IgD-negative memory B cell (primary cell): ENCODE measurements around the gene ZDHHC20. TPM values are rescaled to one million over a fixed set of nuclear protein-coding genes. Genes with fewer than 3 reads are reported as not detected.

Source experiments
- H3K27ac Mint-ChIP-seq, 3 donors: one replicate each; pipeline ENCODE4 v1.8.0; 2020 to 2022; ENCODE audit warnings: mild to moderate bottlenecking in 3 of 3, mixed read lengths in 3 of 3, moderate library complexity in 1 of 3
- H3K27me3 Mint-ChIP-seq: one replicate; pipeline ENCODE4 v1.8.0; 2021; ENCODE audit warnings: mixed read lengths
- H3K36me3 Mint-ChIP-seq: one replicate; pipeline ENCODE4 v1.8.0; 2020; ENCODE audit warnings: mild to moderate bottlenecking, mixed read lengths
- H3K4me1 Mint-ChIP-seq, 3 donors: one replicate each; pipeline ENCODE4 v1.8.0; 2020 to 2022; ENCODE audit warnings: mixed read lengths in 3 of 3, mild to moderate bottlenecking in 1 of 3
- H3K4me3 Mint-ChIP-seq, 4 donors: one replicate each; pipeline ENCODE4 v1.8.0; 2020 to 2022; ENCODE audit warnings: mild to moderate bottlenecking in 4 of 4, mixed read lengths in 4 of 4, moderate library complexity in 3 of 4
- H3K9me3 Mint-ChIP-seq, 3 donors: one replicate each; pipeline ENCODE4 v1.8.0; 2020 to 2021; ENCODE audit warnings: mixed read lengths in 3 of 3, mild to moderate bottlenecking in 1 of 3
- polyA plus RNA-seq: library from polyadenylated mRNA; unstranded; fragments of 300-500 nt; fragmentation: Illumina TruSeq; gene quantifications from one replicate; pipeline ENCODE4 v1.2.3, GENCODE V29; 2021

Gene ZDHHC20
- polyA plus RNA-seq, 1 donor from 2014 or later, result 24.3 TPM

GRCh38 chr13:21361706-21362105, 97.4 kb downstream of the ZDHHC20 start:
- no peaks in the 10 kb centered on the region for H3K4me1 Mint-ChIP-seq
- no peaks in the 10 kb centered on the region for H3K9me3 Mint-ChIP-seq
- H3K4me3 Mint-ChIP-seq, result no peak overlapping the region
- H3K27me3 Mint-ChIP-seq, result no peaks in the 10 kb centered on the region
- H3K36me3 Mint-ChIP-seq, result no peaks in the 10 kb centered on the region
- no peak overlapping the region for H3K27ac Mint-ChIP-seq

GRCh38 chr13:21361123-21361522, 98.0 kb downstream of the ZDHHC20 start:
- H3K36me3 Mint-ChIP-seq, result no peaks in the 10 kb centered on the region
- H3K27ac Mint-ChIP-seq, result no peak overlapping the region
- H3K4me3 Mint-ChIP-seq, result no peak overlapping the region
- H3K4me1 Mint-ChIP-seq, result no peaks in the 10 kb centered on the region
- no peaks in the 10 kb centered on the region for H3K27me3 Mint-ChIP-seq
- no peaks in the 10 kb centered on the region for H3K9me3 Mint-ChIP-seq

DNA sequence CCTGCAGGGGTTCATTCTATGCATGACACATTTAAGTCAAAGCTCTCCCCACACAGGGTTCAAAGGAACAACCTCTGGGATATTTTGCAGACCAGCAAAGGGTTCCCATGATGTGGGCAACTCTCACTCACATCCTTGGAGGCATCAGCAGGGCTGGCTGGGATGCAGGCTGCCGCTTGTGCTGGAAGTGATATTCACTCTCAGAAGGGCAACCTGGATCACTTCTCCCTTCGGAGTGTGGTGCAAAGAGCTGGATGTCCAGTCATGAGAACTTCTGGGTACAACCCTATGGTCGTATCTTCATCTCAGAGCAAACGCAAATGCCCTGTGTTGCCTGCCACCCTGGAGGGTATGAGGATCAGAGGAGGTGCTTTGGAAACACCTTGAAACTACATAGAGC, 98.6 kb downstream of the ZDHHC20 start:
- no peak overlapping the region for H3K27ac Mint-ChIP-seq
- H3K36me3 Mint-ChIP-seq, result no peaks in the 10 kb centered on the region
- no peaks in the 10 kb centered on the region for H3K27me3 Mint-ChIP-seq
- H3K4me3 Mint-ChIP-seq, result no peak overlapping the region
- H3K4me1 Mint-ChIP-seq, result no peaks in the 10 kb centered on the region
- no peaks in the 10 kb centered on the region for H3K9me3 Mint-ChIP-seq

DNA sequence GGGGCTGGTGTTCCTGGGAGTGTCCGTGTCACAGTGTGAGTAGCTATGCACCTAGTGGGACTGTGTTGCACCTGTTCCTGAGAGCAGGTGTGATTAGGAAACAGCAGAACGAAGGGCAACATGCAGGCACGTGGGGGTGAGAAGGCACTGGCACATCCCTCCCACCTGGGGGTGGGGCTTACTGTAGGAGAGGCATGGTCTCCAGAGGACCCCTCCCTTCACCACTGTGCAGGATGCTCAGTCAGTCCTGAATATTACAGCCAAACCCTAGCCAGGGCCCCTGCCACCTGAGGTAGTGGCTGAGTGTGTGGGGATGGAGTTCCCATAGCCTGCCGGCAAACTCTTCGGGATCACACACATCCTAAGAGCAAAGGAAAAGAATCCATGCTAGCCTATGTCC, 99.2 kb downstream of the ZDHHC20 start:
- Mint-ChIP-seq H3K27ac (no peak overlapping the region), H3K4me3 (no peak overlapping the region), H3K9me3 (no peaks in the 10 kb centered on the region), H3K4me1 (no peaks in the 10 kb centered on the region), H3K36me3 (no peaks in the 10 kb centered on the region), H3K27me3 (no peaks in the 10 kb centered on the region)

DNA sequence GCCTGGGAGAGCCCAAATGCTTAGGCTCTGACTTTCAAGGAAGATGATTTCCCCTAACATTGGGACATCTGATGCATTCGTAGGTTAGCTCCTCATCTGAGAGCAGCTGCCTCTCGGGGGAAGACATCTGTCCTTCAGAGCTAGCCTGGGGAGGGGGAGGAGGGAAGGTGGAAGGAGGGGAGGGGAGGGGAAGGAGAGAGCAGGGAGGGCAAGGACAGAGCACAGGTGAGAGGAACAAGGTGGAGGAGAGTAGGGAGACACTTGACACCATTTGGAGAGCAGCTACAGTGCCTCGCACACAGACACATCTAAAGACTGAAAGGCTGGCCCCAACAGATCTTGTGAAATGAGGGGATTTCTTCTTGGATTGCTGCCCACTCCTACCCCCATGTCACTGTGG, 103.8 kb downstream of the ZDHHC20 start:
- no peak overlapping the region for H3K4me3 Mint-ChIP-seq
- H3K4me1 Mint-ChIP-seq, result no peaks in the 10 kb centered on the region
- H3K9me3 Mint-ChIP-seq, result peaks cover 0 to 5% (median 0%) of the 10 kb centered on the region in 3 donors
- H3K27me3 Mint-ChIP-seq, result no peaks in the 10 kb centered on the region
- H3K36me3 Mint-ChIP-seq, result no peaks in the 10 kb centered on the region
- H3K27ac Mint-ChIP-seq, result no peak overlapping the region

DNA sequence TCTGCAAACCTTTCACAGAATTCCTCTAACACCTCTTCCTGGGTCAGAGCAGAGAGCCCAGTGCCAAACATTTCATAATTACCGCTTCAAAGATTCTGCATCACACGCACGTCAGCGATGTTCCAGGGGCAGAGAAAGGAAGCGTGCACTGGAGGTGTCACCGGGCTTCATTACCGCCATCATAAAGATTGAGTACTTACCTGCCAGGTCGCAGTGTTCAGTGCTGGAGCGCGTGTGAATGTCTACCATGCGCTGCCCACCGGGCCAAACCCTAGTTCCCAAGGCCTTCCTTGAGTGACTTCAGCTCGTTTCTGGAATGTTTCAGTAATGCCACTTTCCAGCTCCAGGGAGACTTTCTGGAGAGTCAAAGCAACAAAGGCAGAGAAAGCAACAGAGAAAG, 104.4 kb downstream of the ZDHHC20 start:
- H3K27ac Mint-ChIP-seq, result peak overlapping the region in 1 of 3 donors; percentile 35
- H3K36me3 Mint-ChIP-seq, result no peaks in the 10 kb centered on the region
- H3K27me3 Mint-ChIP-seq, result no peaks in the 10 kb centered on the region
- H3K4me1 Mint-ChIP-seq, result no peaks in the 10 kb centered on the region
- H3K9me3 Mint-ChIP-seq, result peaks cover 0 to 5% (median 0%) of the 10 kb centered on the region in 3 donors
- no peak overlapping the region for H3K4me3 Mint-ChIP-seq

GRCh38 chr13:21348488-21349120, 110.5 kb downstream of the ZDHHC20 start:
- Mint-ChIP-seq H3K27me3 (no peaks in the 10 kb centered on the region), H3K27ac (no peak overlapping the region), H3K9me3 (no peaks in the 10 kb centered on the region), H3K4me1 (peaks cover 7 to 9% (median 7%) of the 10 kb centered on the region in 3 donors), H3K4me3 (no peak overlapping the region), H3K36me3 (no peaks in the 10 kb centered on the region)

DNA sequence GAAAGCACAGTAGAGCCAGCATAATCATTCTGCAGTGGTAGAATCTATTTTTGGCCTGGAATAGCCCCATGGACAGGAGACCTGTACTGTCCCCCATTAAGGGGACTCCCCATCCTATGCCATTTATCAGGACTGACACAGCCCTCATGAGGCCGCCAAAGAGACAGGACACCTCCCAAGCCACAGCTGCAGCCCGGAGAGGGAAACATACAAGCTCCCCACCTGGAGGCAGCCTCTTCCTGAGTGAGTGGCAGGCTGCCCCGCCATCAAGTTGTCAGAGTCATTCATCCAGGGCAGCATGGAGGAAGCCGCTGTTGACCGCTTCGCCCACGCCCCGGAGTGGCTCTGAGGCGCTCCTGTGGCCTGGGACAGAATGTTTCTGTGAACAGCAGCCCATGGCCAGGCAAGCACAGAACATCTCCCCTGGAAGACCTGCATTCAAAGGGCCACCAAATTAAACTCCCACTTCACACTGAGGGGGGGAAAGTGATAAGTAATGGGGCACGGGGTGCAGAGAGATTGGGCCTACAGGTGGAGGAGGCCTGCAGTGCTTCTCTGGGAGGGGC, 111.3 kb downstream of the ZDHHC20 start:
- Mint-ChIP-seq H3K4me3 (no peak overlapping the region), H3K4me1 (peaks cover 7 to 9% (median 7%) of the 10 kb centered on the region in 3 donors), H3K36me3 (no peaks in the 10 kb centered on the region), H3K27ac (peak overlapping the region in 1 of 3 donors; percentile 46), H3K27me3 (no peaks in the 10 kb centered on the region), H3K9me3 (no peaks in the 10 kb centered on the region)

- H3K4me1 Mint-ChIP-seq, result peaks cover 7 to 9% (median 7%) of the 10 kb centered on the region in 3 donors
- H3K4me3 Mint-ChIP-seq, result peak overlapping the region in 3 of 4 donors; percentile 45 to 90 (median 52)
- no peaks in the 10 kb centered on the region for H3K27me3 Mint-ChIP-seq
- peaks cover 2% of the 10 kb centered on the region for H3K36me3 Mint-ChIP-seq
- peak overlapping the region; percentile 39 to 80 (median 59) for H3K27ac Mint-ChIP-seq
- H3K9me3 Mint-ChIP-seq, result no peaks in the 10 kb centered on the region
Observed at GRCh38 chr13:21344662-21345176, 114.4 kb downstream of the ZDHHC20 start.

DNA sequence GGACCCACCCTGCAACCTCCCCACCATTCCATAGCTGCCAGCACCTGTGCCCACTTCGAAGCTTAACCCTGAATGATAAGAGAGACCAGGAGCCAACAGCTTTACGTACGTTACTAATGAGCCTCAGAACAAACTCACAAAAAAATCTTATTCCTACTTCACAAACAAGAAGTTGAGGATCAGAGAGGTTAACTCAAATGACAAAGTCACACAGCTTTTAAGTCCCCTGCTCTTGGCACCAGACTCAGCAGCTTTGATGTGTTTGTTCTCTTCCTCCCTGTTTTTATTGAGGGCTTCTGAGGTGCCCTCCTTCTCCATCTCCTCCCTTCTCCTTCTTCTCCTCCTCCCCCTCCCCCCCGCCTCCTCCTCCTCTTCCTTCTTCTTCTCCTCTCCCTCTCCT, 115.4 kb downstream of the ZDHHC20 start:
- H3K27me3 Mint-ChIP-seq, result no peaks in the 10 kb centered on the region
- no peak overlapping the region for H3K4me3 Mint-ChIP-seq
- H3K36me3 Mint-ChIP-seq, result peaks cover 2% of the 10 kb centered on the region
- H3K4me1 Mint-ChIP-seq, result peaks cover 7 to 9% (median 7%) of the 10 kb centered on the region in 3 donors
- no peaks in the 10 kb centered on the region for H3K9me3 Mint-ChIP-seq
- H3K27ac Mint-ChIP-seq, result no peak overlapping the region

DNA sequence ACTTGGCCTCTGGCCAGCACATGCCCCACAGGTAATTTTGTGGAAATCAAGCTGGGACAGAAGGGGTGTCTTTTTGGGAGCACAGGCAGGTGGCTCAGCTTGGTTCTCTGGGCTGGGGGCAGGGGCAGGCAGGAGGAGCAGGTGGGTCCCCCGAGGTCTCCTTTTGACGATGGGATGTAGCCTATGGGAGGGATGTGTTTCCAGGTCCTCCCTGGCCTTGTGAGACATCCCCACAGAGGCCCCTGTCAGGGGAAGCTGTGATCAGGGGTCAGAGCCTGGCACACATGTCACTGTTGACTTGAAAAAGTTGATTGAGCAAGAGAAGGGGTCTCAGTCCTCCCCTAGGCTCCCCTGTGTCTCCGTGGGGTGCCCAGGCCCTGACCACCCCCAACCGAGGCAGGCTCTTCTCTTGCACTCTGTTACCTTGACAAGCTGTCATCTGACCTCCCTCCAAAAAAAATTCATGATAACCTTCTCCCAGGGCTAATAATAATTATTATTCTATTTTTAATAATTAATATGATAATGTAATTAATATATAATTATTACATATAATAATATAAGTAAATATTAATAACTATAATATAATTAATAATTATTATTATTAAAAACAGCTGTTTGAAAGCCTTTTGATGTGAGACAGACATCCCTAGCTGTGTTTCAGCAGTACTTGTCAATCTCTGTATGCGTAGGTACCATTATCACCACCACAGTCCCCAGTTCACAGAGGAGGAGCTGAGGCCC, 116.2 kb downstream of the ZDHHC20 start:
- H3K4me1 Mint-ChIP-seq, result peaks cover 7 to 9% (median 7%) of the 10 kb centered on the region in 3 donors
- H3K27me3 Mint-ChIP-seq, result no peaks in the 10 kb centered on the region
- H3K4me3 Mint-ChIP-seq, result no peak overlapping the region
- no peaks in the 10 kb centered on the region for H3K9me3 Mint-ChIP-seq
- H3K36me3 Mint-ChIP-seq, result peaks cover 2% of the 10 kb centered on the region
- H3K27ac Mint-ChIP-seq, result peak overlapping the region in 1 of 3 donors; percentile 27

DNA sequence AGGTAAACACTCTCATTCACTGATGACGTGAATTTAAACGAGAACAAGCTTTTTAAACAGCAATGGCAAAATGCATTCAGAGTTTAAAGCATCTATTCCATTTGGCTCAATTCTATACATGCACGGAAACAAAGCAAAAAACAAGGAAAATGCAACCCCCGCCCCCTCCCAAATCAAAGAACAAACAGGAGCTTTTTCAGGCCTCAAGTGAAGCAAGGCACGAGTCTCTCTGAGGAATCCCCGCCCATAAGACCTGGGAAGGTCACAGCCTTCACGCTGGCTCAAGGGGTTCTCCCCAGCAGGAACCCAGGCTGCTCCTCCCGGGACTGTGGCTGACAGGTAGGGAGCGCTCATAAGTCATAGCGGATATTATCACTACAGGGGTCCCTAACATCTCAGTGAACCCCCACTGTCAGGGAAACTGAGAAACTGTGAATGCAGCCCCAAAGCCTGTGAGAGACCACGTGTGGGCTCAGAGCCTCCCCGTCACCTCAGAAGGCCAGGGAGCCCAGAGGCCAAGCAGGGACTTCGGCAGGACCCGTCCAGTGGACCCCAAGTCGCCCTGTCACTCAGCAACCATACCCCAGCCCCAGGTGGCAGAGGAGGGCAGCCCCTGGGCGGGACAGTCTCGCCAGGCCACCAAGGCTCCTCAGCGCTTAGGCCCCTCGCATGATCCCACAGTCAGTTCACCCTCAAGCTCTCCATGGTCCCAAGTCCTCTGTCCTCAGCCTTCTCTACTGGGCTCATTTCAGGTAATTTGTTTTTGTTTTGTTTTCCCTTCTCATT, 117.3 kb downstream of the ZDHHC20 start:
- H3K27ac Mint-ChIP-seq, result no peak overlapping the region
- no peaks in the 10 kb centered on the region for H3K27me3 Mint-ChIP-seq
- peaks cover 7 to 9% (median 7%) of the 10 kb centered on the region in 3 donors for H3K4me1 Mint-ChIP-seq
- peaks cover 2% of the 10 kb centered on the region for H3K36me3 Mint-ChIP-seq
- peak overlapping the region in 1 of 4 donors; percentile 63 for H3K4me3 Mint-ChIP-seq
- no peaks in the 10 kb centered on the region for H3K9me3 Mint-ChIP-seq

DNA sequence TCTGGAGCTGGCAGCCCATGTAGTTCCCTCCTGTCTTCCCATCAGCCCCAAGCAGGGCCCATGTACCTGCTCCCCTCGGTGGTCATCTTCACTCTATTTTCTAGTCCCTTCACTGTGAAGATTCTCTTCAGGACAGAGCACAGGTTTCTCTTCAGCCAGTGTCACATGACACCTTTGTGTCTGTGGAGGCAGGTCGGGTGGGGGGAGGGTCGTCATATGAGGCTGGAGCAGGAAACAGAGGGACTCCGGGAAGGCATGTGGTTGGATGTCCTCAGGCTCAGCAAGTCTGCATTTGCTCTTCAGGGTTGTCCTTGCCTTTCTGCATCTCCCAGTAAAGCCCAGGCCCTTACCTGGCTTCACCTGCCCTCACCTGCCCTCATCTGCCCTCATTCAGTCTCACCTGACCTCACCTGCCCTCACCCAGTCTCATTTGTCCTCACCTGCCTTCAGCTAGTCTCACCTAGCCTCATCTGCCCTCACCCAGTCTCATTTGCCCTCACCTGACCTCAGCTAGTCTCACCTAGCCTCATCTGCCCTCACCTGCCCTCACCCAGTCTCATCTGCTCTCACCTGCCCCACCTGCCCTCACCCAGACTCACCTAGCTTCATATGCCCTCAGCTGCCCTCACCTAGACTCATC, 120.3 kb downstream of the ZDHHC20 start:
- Mint-ChIP-seq H3K9me3 (peaks cover 0 to 1% (median 0%) of the 10 kb centered on the region in 3 donors), H3K4me1 (no peaks in the 10 kb centered on the region), H3K4me3 (no peak overlapping the region), H3K27me3 (no peaks in the 10 kb centered on the region), H3K27ac (no peak overlapping the region), H3K36me3 (peaks cover 2% of the 10 kb centered on the region)

DNA sequence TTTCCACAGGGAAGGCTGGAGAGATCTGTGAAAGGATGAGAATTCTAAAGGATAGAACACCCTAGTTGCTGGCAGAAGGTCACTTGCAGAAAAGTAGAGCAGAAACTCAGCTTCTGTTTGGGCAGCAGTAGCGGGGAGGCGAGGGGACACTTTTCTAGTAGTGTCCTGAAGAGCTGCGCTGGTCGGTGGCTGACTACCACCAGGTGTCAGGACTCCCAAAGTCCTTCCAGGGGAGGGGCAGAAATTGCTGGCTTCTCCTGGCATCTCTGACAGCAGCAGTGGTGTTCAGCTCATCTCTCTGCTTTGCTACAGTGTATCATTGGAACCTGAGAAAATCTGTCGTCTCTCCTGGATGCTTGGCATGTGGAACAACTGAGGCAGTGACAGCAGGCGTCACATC, 120.9 kb downstream of the ZDHHC20 start:
- Mint-ChIP-seq H3K36me3 (peaks cover 2% of the 10 kb centered on the region), H3K27me3 (no peaks in the 10 kb centered on the region), H3K27ac (peak overlapping the region in 1 of 3 donors; percentile 74), H3K9me3 (peaks cover 0 to 1% (median 0%) of the 10 kb centered on the region in 3 donors), H3K4me1 (no peaks in the 10 kb centered on the region), H3K4me3 (no peak overlapping the region)
